Type B pancreatic cell (in vitro differentiated cells): Measurements from ENCODE around the gene ARPIN. TPM values are rescaled to one million over a fixed set of nuclear protein-coding genes. Genes with fewer than 3 reads are reported as not detected.
"Not testable (repeated sequence)": the region's sequence is repeated elsewhere in the genome, so short reads cannot be mapped to it uniquely, and the experiment has no call there.

Experiments
- DNase-seq: peaks from one replicate; pipeline ENCODE4 v3.0.0; 2021; ENCODE audit warnings: mixed read lengths; ENCODE audit not compliant: unreplicated experiment; ENCODE audit errors: extremely low spot score
- H3K27ac Mint-ChIP-seq: 2 replicates; pipeline ENCODE4 v1.8.0; 2021; ENCODE audit warnings: mild to moderate bottlenecking, mixed read lengths
- H3K27me3 Mint-ChIP-seq: 2 replicates; pipeline ENCODE4 v1.8.0; 2021; ENCODE audit warnings: mixed read lengths
- H3K36me3 Mint-ChIP-seq: 2 replicates; pipeline ENCODE4 v1.8.0; 2021; ENCODE audit warnings: mixed read lengths
- H3K4me1 Mint-ChIP-seq: one replicate; pipeline ENCODE4 v1.8.0; 2021; ENCODE audit warnings: mixed read lengths; ENCODE audit not compliant: unreplicated experiment
- H3K4me3 Mint-ChIP-seq: 2 replicates; pipeline ENCODE4 v1.8.0; 2021; ENCODE audit warnings: mild to moderate bottlenecking, mixed read lengths
- H3K9me3 Mint-ChIP-seq: 2 replicates; pipeline ENCODE4 v1.8.0; 2021; ENCODE audit warnings: mixed read lengths
- CTCF ChIP-seq: fragments of 200-600 bp; sonication (generic); conservative IDR thresholded peaks from 2 replicates; pipeline ENCODE4 v1.5.0; 2021; ENCODE audit warnings: antibody characterized with exemption, mild to moderate bottlenecking
- total RNA-seq: library from RNA; stranded (reverse); gene quantifications from 2 replicates; pipeline ENCODE4 v1.2.1, GENCODE V29; 2021; ENCODE audit warnings: low replicate concordance

The ARPIN gene
- total RNA-seq, 1 donor from 2014 or later, result 22.7 TPM

GRCh38 chr15:89874926-89875564 is 37.7 kb downstream of the ARPIN start:
- peak; percentile 83 for DNase-seq
- Mint-ChIP-seq H3K4me3 (no peak overlapping the region), H3K36me3 (peaks cover 12% of the 10 kb centered on the region), H3K27ac (no peak overlapping the region), H3K4me1 (no peaks in the 10 kb centered on the region), H3K27me3 (no peaks in the 10 kb centered on the region), H3K9me3 (no peaks in the 10 kb centered on the region)
- TF ChIP-seq CTCF, result peak; percentile 99

- Mint-ChIP-seq H3K27me3 (no peaks in the 10 kb centered on the region), H3K9me3 (no peaks in the 10 kb centered on the region), H3K36me3 (peaks cover 19% of the 10 kb centered on the region), H3K4me3 (no peak overlapping the region), H3K4me1 (no peaks in the 10 kb centered on the region), H3K27ac (no peak overlapping the region)
- DNase-seq, result no peak
- no peak for TF ChIP-seq CTCF
Measured at GRCh38 chr15:89870688-89871288, 42.0 kb downstream of the ARPIN start.

- no peak for TF ChIP-seq CTCF
- peaks cover 26% of the 10 kb centered on the region for H3K36me3 Mint-ChIP-seq
- no peaks in the 10 kb centered on the region for H3K27me3 Mint-ChIP-seq
- H3K4me3 Mint-ChIP-seq, result no peak overlapping the region
- H3K9me3 Mint-ChIP-seq, result no peaks in the 10 kb centered on the region
- no peak overlapping the region for H3K27ac Mint-ChIP-seq
- H3K4me1 Mint-ChIP-seq, result no peaks in the 10 kb centered on the region
- no peak for DNase-seq
Measured at GRCh38 chr15:89870006-89870405, 42.7 kb downstream of the ARPIN start.

- not testable (repeated sequence) for DNase-seq, H3K27ac Mint-ChIP-seq, H3K9me3 Mint-ChIP-seq, H3K4me3 Mint-ChIP-seq, H3K27me3 Mint-ChIP-seq, H3K4me1 Mint-ChIP-seq
- H3K36me3 Mint-ChIP-seq, result peaks cover 26% of the 10 kb centered on the region
Measured at GRCh38 chr15:89869490-89869889, 43.3 kb downstream of the ARPIN start.

GRCh38 chr15:89864958-89865739 is 47.6 kb downstream of the ARPIN start:
- no peak for DNase-seq
- no peaks in the 10 kb centered on the region for H3K9me3 Mint-ChIP-seq
- TF ChIP-seq CTCF, result no peak

GRCh38 chr15:89863918-89864317 is 48.8 kb downstream of the ARPIN start:
- Mint-ChIP-seq H3K4me3 (no peak overlapping the region), H3K27me3 (no peaks in the 10 kb centered on the region), H3K36me3 (peaks cover 14% of the 10 kb centered on the region), H3K27ac (no peak overlapping the region), H3K9me3 (no peaks in the 10 kb centered on the region), H3K4me1 (no peaks in the 10 kb centered on the region)
- TF ChIP-seq CTCF, result no peak
- no peak for DNase-seq

More at GRCh38 chr15:89864958-89865739, 47.6 kb downstream of the ARPIN start:
- Mint-ChIP-seq H3K4me1 (no peaks in the 10 kb centered on the region), H3K27ac (no peak overlapping the region), H3K27me3 (no peaks in the 10 kb centered on the region), H3K36me3 (peaks cover 17% of the 10 kb centered on the region), H3K4me3 (no peak overlapping the region)
